GM23248 (cell line): ENCODE data around the gene VPS51. TPM values are rescaled to one million over a fixed set of nuclear protein-coding genes. Genes with fewer than 3 reads are reported as not detected.

Experiments
- DNase-seq: peaks from one replicate; pipeline ENCODE4 v3.0.0-alpha.2; 2015
- H2AFZ ChIP-seq: fragments of 200-600 bp; sonication (generic); 2 replicates; pipeline ENCODE4 v1.6.1; 2016; ENCODE audit warnings: antibody characterized with exemption
- H3F3A ChIP-seq: fragments of 200-600 bp; sonication (generic); 2 replicates; pipeline ENCODE4 v1.6.1; 2016; ENCODE audit warnings: mild to moderate bottlenecking, antibody characterized with exemption, mixed run types; ENCODE audit not compliant: insufficient read depth
- H3K27ac ChIP-seq: fragments of 200-600 bp; sonication (generic); 2 replicates; pipeline ENCODE4 v1.5.1; 2016; ENCODE audit warnings: mild to moderate bottlenecking
- H3K27me3 ChIP-seq: fragments of 200-600 bp; sonication (generic); replicated peaks from 2 replicates; pipeline ENCODE4 v1.6.1; 2016; ENCODE audit warnings: mild to moderate bottlenecking; ENCODE audit not compliant: insufficient read depth
- H3K36me3 ChIP-seq: fragments of 200-600 bp; sonication (generic); 2 replicates; pipeline ENCODE4 v1.6.1; 2016; ENCODE audit warnings: low read depth, mild to moderate bottlenecking
- H3K4me1 ChIP-seq: fragments of 200-600 bp; sonication (generic); 2 replicates; pipeline ENCODE4 v1.6.1; 2016; ENCODE audit warnings: mild to moderate bottlenecking; ENCODE audit not compliant: insufficient read depth
- H3K4me2 ChIP-seq: fragments of 200-600 bp; sonication (generic); one replicate; pipeline ENCODE4 v1.6.1; 2016; ENCODE audit warnings: mild to moderate bottlenecking; ENCODE audit not compliant: unreplicated experiment
- H3K4me3 ChIP-seq: fragments of 200-600 bp; sonication (generic); 2 replicates; pipeline ENCODE4 v1.5.1; 2016; ENCODE audit warnings: mild to moderate bottlenecking
- H3K79me2 ChIP-seq: fragments of 200-600 bp; sonication (generic); 2 replicates; pipeline ENCODE4 v1.6.1; 2016; ENCODE audit warnings: mild to moderate bottlenecking; ENCODE audit not compliant: insufficient read depth
- H3K9ac ChIP-seq: fragments of 200-600 bp; sonication (generic); 2 replicates; pipeline ENCODE4 v1.6.1; 2016; ENCODE audit warnings: mild to moderate bottlenecking
- H3K9me2 ChIP-seq: fragments of 200-600 bp; sonication (generic); 2 replicates; pipeline ENCODE4 v1.6.1; 2016; ENCODE audit warnings: mixed run types, mild to moderate bottlenecking, moderate library complexity; ENCODE audit not compliant: insufficient read depth
- H3K9me3 ChIP-seq: fragments of 200-600 bp; sonication (generic); one replicate; pipeline ENCODE4 v1.6.1; 2017; ENCODE audit warnings: low read depth
- H4K20me1 ChIP-seq: fragments of 200-600 bp; sonication (generic); 2 replicates; pipeline ENCODE4 v1.6.0; 2016; ENCODE audit not compliant: insufficient read depth
- EZH2 ChIP-seq: fragments of 200-600 bp; sonication (generic); IDR thresholded peaks from 2 replicates; pipeline ENCODE4 v1.6.1; 2018; ENCODE audit warnings: antibody characterized with exemption, mild to moderate bottlenecking; ENCODE audit not compliant: insufficient read depth, poor library complexity, severe bottlenecking
- EZH2phosphoT487 ChIP-seq: fragments of 200-600 bp; sonication (generic); IDR thresholded peaks from 2 replicates; pipeline ENCODE4 v1.6.1; 2018; ENCODE audit warnings: antibody characterized with exemption, moderate library complexity, mild to moderate bottlenecking, low read depth; ENCODE audit not compliant: insufficient read depth
- WGBS, 2 experiments: methylation state at CpG; one replicate each; pipeline ENCODE4 v1.1.6; 2015 to 2017; ENCODE audit warnings: low lambda C conversion rate in 2 of 2, low coverage in 1 of 2; ENCODE audit errors: missing lambda C conversion rate in 2 of 2; 5-methylcytosine and 5-hydroxymethylcytosine counted together
- in situ Hi-C: fragments of 300-500 bp; cut with MboI; formaldehyde crosslinking; loops from 2 replicates; pipeline ENCODE4 v1.15.0; 2020
- polyA plus RNA-seq: library from polyadenylated mRNA; unstranded; fragments of >200 nt; fragmentation: Nextera tagmentation; extraction: Ambion mirVana; gene quantifications from 2 replicates; pipeline ENCODE4 v1.2.1, GENCODE V29; 2016
- total RNA-seq: library from RNA; depleted of rRNA; stranded (reverse); fragments of >200 nt; shearing (Covaris generic); gene quantifications from 2 replicates; pipeline ENCODE4 v1.2.3, GENCODE V29; 2014

Gene VPS51
- total and polyA plus RNA-seq, 2 experiments from 2014 or later = 30.7 to 339 TPM

GRCh38 chr11:65103476-65103875 is 7.5 kb downstream of the VPS51 start:
- Histone ChIP-seq H3K4me3 (no peak overlapping the region), H3F3A (no peaks in the 10 kb centered on the region), H3K9ac (no peak overlapping the region), H4K20me1 (no peaks in the 10 kb centered on the region), H3K9me2 (no peaks in the 10 kb centered on the region), H3K27ac (no peak overlapping the region), H3K79me2 (peaks cover 58% of the 10 kb centered on the region), H2AFZ (no peak overlapping the region), H3K36me3 (0 out of 2 replicates have a peak, but pooled peaks cover under 1% of the 10 kb centered on the region), H3K4me2 (no peak overlapping the region), H3K4me1 (no peaks in the 10 kb centered on the region), H3K9me3 (no peaks in the 10 kb centered on the region), H3K27me3 (no peaks in the 10 kb centered on the region)
- in situ Hi-C loops = no loop called here
- no peak for TF ChIP-seq EZH2phosphoT487
- TF ChIP-seq EZH2 = no peak
- DNase-seq = no peak

- Histone ChIP-seq H3K27ac (no peak overlapping the region), H3K4me1 (no peaks in the 10 kb centered on the region), H3F3A (no peaks in the 10 kb centered on the region), H3K27me3 (no peaks in the 10 kb centered on the region), H4K20me1 (no peaks in the 10 kb centered on the region), H3K4me2 (no peak overlapping the region), H3K36me3 (no peaks in the 10 kb centered on the region), H3K9me2 (no peaks in the 10 kb centered on the region), H2AFZ (no peak overlapping the region), H3K9ac (no peak overlapping the region), H3K4me3 (no peak overlapping the region), H3K79me2 (peaks cover 46% of the 10 kb centered on the region), H3K9me3 (no peaks in the 10 kb centered on the region)
- 75 to 83% methylated on average over 4 of the region's 4 CpGs for WGBS, 2 experiments
- in situ Hi-C loops = no loop called here
- no peak for DNase-seq
- TF ChIP-seq EZH2 = no peak
- no peak for TF ChIP-seq EZH2phosphoT487
Observed at GRCh38 chr11:65104628-65105027, 8.6 kb downstream of the VPS51 start.

- H3K4me2 ChIP-seq = no peak overlapping the region
- WGBS, 2 experiments = 92 to 95% methylated on average over 15 of the region's 15 CpGs
- in situ Hi-C loops = no loop called here
Observed at GRCh38 chr11:65107078-65107477, 11.1 kb downstream of the VPS51 start.

GRCh38 chr11:65107751-65108468 is 11.9 kb downstream of the VPS51 start:
- Histone ChIP-seq H4K20me1 (no peaks in the 10 kb centered on the region), H3F3A (0 out of 2 replicates have a peak, but pooled peaks cover 6% of the 10 kb centered on the region), H3K27me3 (no peaks in the 10 kb centered on the region), H3K4me2 (no peak overlapping the region), H3K79me2 (peaks cover 20% of the 10 kb centered on the region), H3K9me3 (no peaks in the 10 kb centered on the region), H3K4me3 (no peak overlapping the region), H3K36me3 (no peaks in the 10 kb centered on the region), H3K9me2 (no peaks in the 10 kb centered on the region), H2AFZ (no peak overlapping the region), H3K9ac (no peak overlapping the region), H3K4me1 (peaks cover 6% of the 10 kb centered on the region; the same call in 1 of the 2 replicates), H3K27ac (no peak overlapping the region)
- WGBS, 2 experiments = 93 to 94% methylated on average over 43 to 52 of the region's 52 CpGs
- in situ Hi-C loops = no loop called here
- DNase-seq = no peak
- TF ChIP-seq EZH2phosphoT487 = no peak
- no peak for TF ChIP-seq EZH2

More at GRCh38 chr11:65107078-65107477, 11.1 kb downstream of the VPS51 start:
- Histone ChIP-seq H3K36me3 (no peaks in the 10 kb centered on the region), H2AFZ (no peak overlapping the region), H3K27ac (no peak overlapping the region), H3K9me3 (no peaks in the 10 kb centered on the region), H3K4me3 (no peak overlapping the region), H3K27me3 (no peaks in the 10 kb centered on the region), H4K20me1 (no peaks in the 10 kb centered on the region), H3K4me1 (peaks cover 4% of the 10 kb centered on the region; the same call in 1 of the 2 replicates), H3F3A (0 out of 2 replicates have a peak, but pooled peaks cover 6% of the 10 kb centered on the region), H3K9me2 (no peaks in the 10 kb centered on the region), H3K9ac (no peak overlapping the region), H3K79me2 (peaks cover 27% of the 10 kb centered on the region)
- no peak for DNase-seq
- TF ChIP-seq EZH2 (no peak), EZH2phosphoT487 (no peak)
